HG03045 (cell line): ENCODE results near the gene DOCK2.

Source experiments
- ATAC-seq: cut with Tn5 transposase; IDR thresholded peaks from one replicate; pipeline ENCODE4 v1.9.1; 2021; ENCODE audit warnings: mild to moderate bottlenecking, moderate library complexity; ENCODE audit not compliant: unreplicated experiment

DOCK2 gene

GRCh38 chr5:169886033-169886432 lies 249.0 kb downstream of the DOCK2 start:
- no peak for ATAC-seq

GRCh38 chr5:169886677-169887076 lies 249.6 kb downstream of the DOCK2 start:
- ATAC-seq = no peak

- no peak for ATAC-seq
Measured at GRCh38 chr5:169889572-169889971, 252.5 kb downstream of the DOCK2 start.

GRCh38 chr5:169893010-169893409 lies 255.9 kb downstream of the DOCK2 start:
- ATAC-seq = no peak

GRCh38 chr5:169893571-169893970 lies 256.5 kb downstream of the DOCK2 start:
- no peak for ATAC-seq

GRCh38 chr5:169895926-169896325 lies 258.9 kb downstream of the DOCK2 start:
- no peak for ATAC-seq

GRCh38 chr5:169897481-169897880 lies 260.4 kb downstream of the DOCK2 start:
- ATAC-seq = no peak

GRCh38 chr5:169901896-169902295 lies 264.8 kb downstream of the DOCK2 start:
- no peak for ATAC-seq

GRCh38 chr5:169904059-169904458 lies 267.0 kb downstream of the DOCK2 start:
- ATAC-seq = no peak

- no peak for ATAC-seq
Measured at GRCh38 chr5:169904508-169904907, 267.4 kb downstream of the DOCK2 start.

- ATAC-seq = no peak
Measured at GRCh38 chr5:169905017-169905416, 267.9 kb downstream of the DOCK2 start.

- ATAC-seq = no peak
Measured at GRCh38 chr5:169906745-169907649, 269.9 kb downstream of the DOCK2 start.

GRCh38 chr5:169908864-169909263 lies 271.8 kb downstream of the DOCK2 start:
- ATAC-seq = no peak

- no peak for ATAC-seq
Measured at GRCh38 chr5:169909945-169910344, 272.9 kb downstream of the DOCK2 start.

- ATAC-seq = no peak
Measured at GRCh38 chr5:169910393-169910792, 273.3 kb downstream of the DOCK2 start.

GRCh38 chr5:169911448-169912212 lies 274.6 kb downstream of the DOCK2 start:
- ATAC-seq = no peak

- ATAC-seq = no peak
Measured at GRCh38 chr5:169913479-169913878, 276.4 kb downstream of the DOCK2 start.

- no peak for ATAC-seq
Measured at GRCh38 chr5:169914766-169915165, 277.7 kb downstream of the DOCK2 start.

- ATAC-seq = no peak
Measured at GRCh38 chr5:169917500-169917899, 280.4 kb downstream of the DOCK2 start.

GRCh38 chr5:169918228-169918627 lies 281.2 kb downstream of the DOCK2 start:
- no peak for ATAC-seq

- ATAC-seq = no peak
Measured at GRCh38 chr5:169920474-169920873, 283.4 kb downstream of the DOCK2 start.

GRCh38 chr5:169921384-169921783 lies 284.3 kb downstream of the DOCK2 start:
- no peak for ATAC-seq
